ENCODE data around the gene COA4.
"Not testable (repeated sequence)": the region's sequence is repeated elsewhere in the genome, so short reads cannot be mapped to it uniquely, and the experiment has no call there.

The COA4 gene

GRCh38 chr11:73876424-73877310 is at the start of gene COA4, which contains the start of gene PAAF1:
COA4 (minus strand) TSS chr11:73876846; CDS start chr11:73873378, 3,468 bp downstream.
PAAF1 (plus strand) TSS chr11:73876999; CDS start chr11:73877022, 23 bp downstream.
- peak; percentile 92 for DNase-seq (ENCODE audit: low read depth)

GRCh38 chr11:73921180-73921579 is 44.5 kb upstream of the COA4 start:
- DNase-seq (ENCODE audit: low read depth), result no peak

GRCh38 chr11:73916435-73916834 is 39.8 kb upstream of the COA4 start:
- DNase-seq (ENCODE audit: low read depth), result no peak

- no peak for DNase-seq (ENCODE audit: low read depth)
Observed at GRCh38 chr11:73914284-73914683, 37.6 kb upstream of the COA4 start.

GRCh38 chr11:73913472-73913871 is 36.8 kb upstream of the COA4 start:
- DNase-seq (ENCODE audit: low read depth), result no peak

GRCh38 chr11:73912026-73912425 is 35.4 kb upstream of the COA4 start:
- no peak for DNase-seq (ENCODE audit: low read depth)

- no peak for DNase-seq (ENCODE audit: low read depth)
Observed at GRCh38 chr11:73907191-73907590, 30.5 kb upstream of the COA4 start.

GRCh38 chr11:73902303-73902702 is 25.7 kb upstream of the COA4 start:
- no peak for DNase-seq (ENCODE audit: low read depth)

GRCh38 chr11:73894725-73895335 is 18.2 kb upstream of the COA4 start:
- DNase-seq (ENCODE audit: low read depth), result no peak

- DNase-seq (ENCODE audit: low read depth), result no peak
Observed at GRCh38 chr11:73893041-73893440, 16.4 kb upstream of the COA4 start.

- DNase-seq (ENCODE audit: low read depth), result no peak
Observed at GRCh38 chr11:73889536-73889935, 12.9 kb upstream of the COA4 start.

- DNase-seq (ENCODE audit: low read depth), result no peak
Observed at GRCh38 chr11:73889019-73889418, 12.4 kb upstream of the COA4 start.

- DNase-seq (ENCODE audit: low read depth), result no peak
Observed at GRCh38 chr11:73888244-73888643, 11.6 kb upstream of the COA4 start.

- DNase-seq (ENCODE audit: low read depth), result no peak
Observed at GRCh38 chr11:73883856-73884255, 7.2 kb upstream of the COA4 start.

- not testable (repeated sequence) for DNase-seq (ENCODE audit: low read depth)
Observed at GRCh38 chr11:73880449-73880848, 3.8 kb upstream of the COA4 start.

- no peak for DNase-seq (ENCODE audit: low read depth)
Observed at GRCh38 chr11:73878771-73879170, 2.1 kb upstream of the COA4 start.

GRCh38 chr11:73875840-73876239 is 806 bp downstream of the COA4 start:
- DNase-seq (ENCODE audit: low read depth), result no peak

- DNase-seq (ENCODE audit: low read depth), result no peak
Observed at GRCh38 chr11:73875380-73875779, 1.3 kb downstream of the COA4 start.

- no peak for DNase-seq (ENCODE audit: low read depth)
Observed at GRCh38 chr11:73872749-73873357, 3.8 kb downstream of the COA4 start.

- no peak for DNase-seq (ENCODE audit: low read depth)
Observed at GRCh38 chr11:73870261-73870660, 6.4 kb downstream of the COA4 start.

GRCh38 chr11:73869332-73869949 is 7.2 kb downstream of the COA4 start:
- DNase-seq (ENCODE audit: low read depth), result no peak

GRCh38 chr11:73866586-73866996 is 10.1 kb downstream of the COA4 start:
- no peak for DNase-seq (ENCODE audit: low read depth)
